ENCODE results near the gene PRR18.

The PRR18 gene

DNA sequence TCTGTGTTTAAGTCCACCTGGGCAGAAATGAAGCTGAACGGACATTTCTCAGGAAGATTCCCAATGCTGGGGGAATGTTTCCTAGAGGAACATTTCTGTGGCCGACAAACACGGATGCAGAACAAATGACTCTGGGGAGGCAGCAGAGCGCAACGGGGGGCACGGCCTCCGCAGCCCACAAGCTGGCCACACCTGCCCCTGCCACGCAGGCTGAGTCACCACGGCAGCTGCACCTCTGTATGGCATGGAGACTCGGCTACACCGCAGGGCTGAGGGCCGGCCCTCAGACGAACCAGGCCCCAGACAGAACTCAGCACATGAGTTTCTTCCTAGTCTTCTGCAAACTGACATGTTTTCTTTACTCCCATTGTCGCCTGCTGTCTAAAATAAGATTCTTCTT is 10.0 kb upstream of the PRR18 start:
- TF ChIP-seq, protein P1, sequence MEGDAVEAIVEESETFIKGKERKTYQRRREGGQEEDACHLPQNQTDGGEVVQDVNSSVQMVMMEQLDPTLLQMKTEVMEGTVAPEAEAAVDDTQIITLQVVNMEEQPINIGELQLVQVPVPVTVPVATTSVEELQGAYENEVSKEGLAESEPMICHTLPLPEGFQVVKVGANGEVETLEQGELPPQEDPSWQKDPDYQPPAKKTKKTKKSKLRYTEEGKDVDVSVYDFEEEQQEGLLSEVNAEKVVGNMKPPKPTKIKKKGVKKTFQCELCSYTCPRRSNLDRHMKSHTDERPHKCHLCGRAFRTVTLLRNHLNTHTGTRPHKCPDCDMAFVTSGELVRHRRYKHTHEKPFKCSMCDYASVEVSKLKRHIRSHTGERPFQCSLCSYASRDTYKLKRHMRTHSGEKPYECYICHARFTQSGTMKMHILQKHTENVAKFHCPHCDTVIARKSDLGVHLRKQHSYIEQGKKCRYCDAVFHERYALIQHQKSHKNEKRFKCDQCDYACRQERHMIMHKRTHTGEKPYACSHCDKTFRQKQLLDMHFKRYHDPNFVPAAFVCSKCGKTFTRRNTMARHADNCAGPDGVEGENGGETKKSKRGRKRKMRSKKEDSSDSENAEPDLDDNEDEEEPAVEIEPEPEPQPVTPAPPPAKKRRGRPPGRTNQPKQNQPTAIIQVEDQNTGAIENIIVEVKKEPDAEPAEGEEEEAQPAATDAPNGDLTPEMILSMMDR (IDR thresholded peaks at IDR 0.05; ENCODE audit: insufficient read depth, low read depth, low read length, missing control alignments): no peak
- DNase-seq (ENCODE audit: low read depth): no peak

DNA sequence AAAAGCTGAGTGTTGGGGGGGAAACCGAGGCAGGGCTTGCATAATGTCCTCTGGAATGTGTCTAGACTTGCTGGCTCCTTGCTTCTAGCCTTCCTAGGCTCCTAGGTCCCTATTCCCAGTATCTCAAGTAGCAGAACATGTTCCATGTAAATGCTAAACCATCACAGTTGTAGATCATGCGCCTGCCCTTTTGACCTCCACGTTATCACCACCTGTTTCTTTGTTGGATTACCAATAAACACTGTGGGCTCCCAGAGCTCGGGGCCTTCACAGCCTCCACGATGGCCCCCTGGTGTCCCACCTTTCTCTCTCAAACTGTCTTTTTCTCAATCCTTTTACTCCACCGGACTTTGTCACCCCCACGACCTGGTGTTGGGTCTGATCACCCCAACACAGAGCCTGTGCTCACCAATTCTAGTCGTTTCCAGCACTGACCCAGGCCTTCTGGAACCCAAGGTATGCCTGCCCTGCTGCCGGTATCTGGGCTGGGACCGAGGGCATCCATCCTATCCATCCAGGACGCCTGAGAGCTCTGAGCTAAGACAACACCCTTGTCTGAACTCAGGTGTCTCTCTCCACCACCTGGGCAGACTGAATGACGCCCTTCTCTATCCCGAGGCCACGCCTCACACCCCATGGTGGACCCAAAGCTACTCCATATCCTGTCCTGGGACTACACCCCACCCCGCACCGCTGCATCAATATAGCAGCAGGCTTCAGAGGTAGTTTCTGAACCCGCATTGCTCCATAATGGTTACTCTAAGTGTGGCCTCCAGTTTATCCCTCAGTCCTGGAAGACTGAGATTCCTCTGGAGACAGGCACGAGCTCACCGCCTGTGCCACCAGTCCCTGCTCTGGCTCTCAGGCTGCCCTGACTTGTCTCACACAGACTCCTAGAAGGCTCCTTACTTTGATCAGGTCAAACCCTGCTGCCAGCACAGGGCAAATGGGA is 9.3 kb upstream of the PRR18 start:
- no peak for DNase-seq (ENCODE audit: low read depth)
- TF ChIP-seq, protein P1 (IDR thresholded peaks at IDR 0.05; ENCODE audit: insufficient read depth, low read depth, low read length, missing control alignments): no peak
- no peak overlapping the region for H3K4me3 ChIP-seq (ENCODE audit: low read length)

More for the DNA sequence above, 10.0 kb upstream of the PRR18 start:
- no peak overlapping the region for H3K4me3 ChIP-seq (ENCODE audit: low read length)

DNA sequence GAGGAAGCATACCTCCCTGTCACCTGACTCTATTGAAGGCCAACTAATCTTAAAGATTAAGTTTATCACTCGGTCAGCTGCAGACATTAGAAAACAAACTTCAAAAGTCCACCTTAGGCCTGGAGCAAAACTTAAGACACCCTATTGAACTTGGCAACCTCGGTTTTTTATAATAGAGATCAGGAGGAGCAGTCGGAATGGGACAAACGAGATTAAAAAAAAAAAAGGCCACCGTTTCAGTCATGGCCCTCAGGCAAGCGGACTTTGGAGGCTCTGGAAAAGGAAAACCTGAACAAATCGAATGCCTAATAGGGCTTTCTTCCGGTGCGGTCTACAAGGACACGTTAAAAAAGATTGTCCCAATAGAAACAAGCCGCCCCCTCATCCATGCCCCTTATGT is 7.2 kb upstream of the PRR18 start:
- TF ChIP-seq, protein P1 (IDR thresholded peaks at IDR 0.05; ENCODE audit: insufficient read depth, low read depth, low read length, missing control alignments): no peak
- no peak for DNase-seq (ENCODE audit: low read depth)
- H3K4me3 ChIP-seq (ENCODE audit: low read length): no peak overlapping the region

DNA sequence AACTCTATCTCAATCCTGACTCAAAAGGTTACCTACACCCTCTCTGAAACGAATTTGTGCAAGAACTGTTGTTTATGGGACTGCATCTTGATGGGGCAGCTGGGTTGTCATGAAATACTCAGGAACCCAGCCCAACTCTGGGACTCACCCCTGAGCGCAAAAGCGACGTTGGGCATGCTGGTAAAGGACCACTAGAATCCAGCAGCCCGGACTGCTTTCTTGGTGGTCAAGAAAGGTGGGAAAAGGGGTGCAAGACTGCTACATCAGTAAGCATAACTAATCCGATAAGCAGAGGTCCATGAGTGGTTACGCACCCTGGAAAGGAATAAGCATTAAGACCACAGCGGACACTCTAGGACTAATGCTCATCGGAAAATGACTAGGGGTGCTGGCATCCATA is 6.3 kb upstream of the PRR18 start:
- DNase-seq (ENCODE audit: low read depth): no peak
- TF ChIP-seq, protein P1 (IDR thresholded peaks at IDR 0.05; ENCODE audit: insufficient read depth, low read depth, low read length, missing control alignments): no peak
- no peak overlapping the region for H3K4me3 ChIP-seq (ENCODE audit: low read length)

DNA sequence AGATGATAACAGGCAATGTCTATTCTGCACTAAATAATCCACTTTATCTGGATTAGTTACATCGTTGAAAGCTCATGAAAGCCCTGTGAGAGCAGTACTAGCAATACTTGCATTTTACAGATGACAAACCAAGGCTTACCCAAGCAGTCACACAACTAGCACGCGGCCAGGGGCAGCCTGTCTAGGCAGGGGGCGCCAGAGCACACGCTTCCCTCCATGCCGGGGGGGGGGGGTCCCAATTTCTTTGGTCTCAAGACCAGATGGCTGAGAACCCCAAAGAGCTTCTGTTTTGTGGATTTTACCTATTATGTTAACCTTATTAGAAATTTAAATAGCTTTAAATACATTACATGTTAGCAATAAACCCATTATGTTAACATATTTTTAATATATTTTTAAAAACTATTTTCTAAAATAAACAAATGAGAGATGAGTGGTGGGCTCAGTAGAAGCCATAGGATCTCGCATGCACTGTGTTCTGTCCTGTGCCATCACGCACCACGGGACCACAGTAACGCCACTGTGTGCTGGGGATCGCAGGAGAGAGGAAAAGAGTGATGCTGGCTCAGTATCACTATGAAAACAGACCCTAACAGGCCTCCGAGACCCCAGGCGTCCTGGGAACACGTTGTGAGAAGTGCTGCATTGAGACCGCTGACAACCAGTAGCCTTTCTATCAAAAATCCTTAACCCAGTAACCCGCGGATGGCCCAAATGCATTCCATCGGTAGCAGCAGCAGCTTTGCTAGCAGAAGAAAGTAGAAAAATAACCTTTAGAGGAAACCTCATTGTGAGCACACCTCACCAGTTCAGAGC is 5.3 kb upstream of the PRR18 start:
- H3K4me3 ChIP-seq (ENCODE audit: low read length): no peak overlapping the region
- TF ChIP-seq, protein P1 (IDR thresholded peaks at IDR 0.05; ENCODE audit: insufficient read depth, low read depth, low read length, missing control alignments): peak; percentile 60
- peak; percentile 55 for DNase-seq (ENCODE audit: low read depth)

DNA sequence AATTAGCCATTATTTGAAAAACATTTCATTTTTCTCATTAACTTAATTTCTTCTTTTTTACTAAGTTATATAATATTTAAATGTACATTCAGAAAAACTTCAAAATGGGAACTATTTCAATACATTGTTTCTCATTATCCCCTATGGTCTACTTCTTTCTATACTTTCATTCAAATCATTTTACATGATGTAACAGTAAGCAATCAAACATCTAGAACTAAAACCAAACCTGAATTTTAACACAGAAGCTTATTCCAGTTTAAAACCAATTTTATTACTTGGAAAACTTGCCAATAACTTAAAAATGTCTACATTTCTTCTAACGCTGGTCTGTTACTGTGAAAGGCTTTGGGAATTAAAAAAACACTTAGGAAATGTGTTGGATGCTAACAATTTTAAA is 4.6 kb upstream of the PRR18 start:
- DNase-seq (ENCODE audit: low read depth): no peak
- TF ChIP-seq, protein P1 (IDR thresholded peaks at IDR 0.05; ENCODE audit: insufficient read depth, low read depth, low read length, missing control alignments): no peak
- no peak overlapping the region for H3K4me3 ChIP-seq (ENCODE audit: low read length)
